Left renal cortex interstitium (tissue), 4 donors: ENCODE data around the gene IGFBP3. TPM values are rescaled to one million over a fixed set of nuclear protein-coding genes. Genes with fewer than 3 reads are reported as not detected.

ENCODE experiments used
- DNase-seq, 4 donors: peaks; one replicate each; pipeline ENCODE4 v3.0.0-alpha.2; 2013; ENCODE audit warnings: low read depth in 4 of 4, low spot score in 2 of 4, missing footprints in 1 of 4
- polyA plus RNA-seq, 4 donors: library from polyadenylated mRNA; unstranded; fragments of 120-200 nt; gene quantifications; one replicate each; pipeline ENCODE4 v1.2.1, GENCODE V29; 2013; ENCODE audit not compliant: insufficient read length in 4 of 4

The IGFBP3 gene
- polyA plus RNA-seq, 4 donors, result 81.6 to 112 (median 89.7) TPM

GRCh38 chr7:45878457-45879144, 42.5 kb downstream of the IGFBP3 start:
- no peak for DNase-seq

GRCh38 chr7:45876519-45876918, 44.6 kb downstream of the IGFBP3 start:
- no peak for DNase-seq

GRCh38 chr7:45874408-45875131, 46.5 kb downstream of the IGFBP3 start:
- no peak for DNase-seq

- DNase-seq, result no peak
Measured at GRCh38 chr7:45873355-45873754, 47.7 kb downstream of the IGFBP3 start.

- DNase-seq, result no peak
Measured at GRCh38 chr7:45873035-45873354, 48.1 kb downstream of the IGFBP3 start, which contains the start of gene CCDC201. CCDC201 (minus strand) TSS chr7:45873082; CDS start chr7:45873007, 75 bp downstream.

GRCh38 chr7:45872116-45873034, 48.7 kb downstream of the IGFBP3 start:
- DNase-seq, result no peak

GRCh38 chr7:45869426-45869825, 51.6 kb downstream of the IGFBP3 start:
- DNase-seq, result no peak

GRCh38 chr7:45867471-45867870, 53.6 kb downstream of the IGFBP3 start:
- DNase-seq, result no peak

- no peak for DNase-seq
Measured at GRCh38 chr7:45865594-45866410, 55.3 kb downstream of the IGFBP3 start.

GRCh38 chr7:45863715-45864114, 57.4 kb downstream of the IGFBP3 start:
- no peak for DNase-seq

Other genes with a start within 250 kb of the IGFBP3 start
- under 1 TPM in 1 of 4 donors, not detected in 3; 0.05 TPM for gene CCDC201, start 48.2 kb downstream of the IGFBP3 start, polyA plus RNA-seq
- gene IGFBP1, start 32.8 kb downstream of the IGFBP3 start, polyA plus RNA-seq, result 1 to 10 TPM in 1 of 4 donors, under 1 TPM in 3; 0.49 to 1.2 (median 0.60) TPM